ENCODE measurements around the gene GNPAT. TPM values are rescaled to one million over a fixed set of nuclear protein-coding genes. Genes with fewer than 3 reads are reported as not detected.

GNPAT gene
- total RNA-seq, 1 experiment from 2014 or later, result 21.8 TPM

DNA sequence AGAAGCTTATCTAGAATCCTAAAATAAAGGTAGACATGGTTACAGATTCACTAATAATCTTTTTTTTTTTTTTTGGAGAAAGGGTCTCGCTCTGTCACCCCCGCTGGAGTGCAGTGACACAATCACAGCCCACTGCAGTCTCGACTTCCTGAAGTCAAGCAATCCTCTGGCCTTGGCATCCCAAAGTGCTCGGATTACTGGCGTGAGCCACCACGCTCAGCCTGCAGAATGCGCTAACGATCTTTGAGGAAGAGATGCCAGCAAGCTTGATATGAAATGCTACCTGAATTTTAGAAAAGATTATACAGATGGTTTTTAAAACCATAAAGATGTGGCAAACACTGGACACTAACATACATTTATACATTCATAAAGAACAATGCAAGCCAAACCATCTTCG, 4.1 kb upstream of the GNPAT start:
- Histone ChIP-seq H4K20me1 (ENCODE audit: insufficient read depth) (no peaks in the 10 kb centered on the region), H3K9me2 (ENCODE audit: insufficient read depth) (no peaks in the 10 kb centered on the region), H3F3A (ENCODE audit: insufficient read depth, low read depth) (no peaks in the 10 kb centered on the region), H3K4me3 (no peak overlapping the region), H3K27ac (no peak overlapping the region), H3K4me1 (replicated peaks; ENCODE audit: insufficient read depth) (peaks cover 8% of the 10 kb centered on the region), H3K4me2 (no peak overlapping the region), H2AFZ (no peak overlapping the region), H3K36me3 (ENCODE audit: low read depth) (peaks cover 22% of the 10 kb centered on the region), H3K79me2 (ENCODE audit: low read depth) (peaks cover 27% of the 10 kb centered on the region), H3K27me3 (ENCODE audit: insufficient read depth, low read depth) (no peaks in the 10 kb centered on the region), H3K9me3 (ENCODE audit: insufficient read depth, low read depth) (no peaks in the 10 kb centered on the region)
- DNase-seq, result no peak
- CTCF ChIA-PET, result no interaction called here
- no TSS peak for BruUV-seq (replicated peaks)
- POLR2A ChIA-PET (ENCODE audit: unreplicated experiment), result no interaction called here
- TF ChIP-seq EZH2 (IDR thresholded peaks at IDR 0.05; ENCODE audit: low read depth), result no peak
- TF ChIP-seq, protein P1, sequence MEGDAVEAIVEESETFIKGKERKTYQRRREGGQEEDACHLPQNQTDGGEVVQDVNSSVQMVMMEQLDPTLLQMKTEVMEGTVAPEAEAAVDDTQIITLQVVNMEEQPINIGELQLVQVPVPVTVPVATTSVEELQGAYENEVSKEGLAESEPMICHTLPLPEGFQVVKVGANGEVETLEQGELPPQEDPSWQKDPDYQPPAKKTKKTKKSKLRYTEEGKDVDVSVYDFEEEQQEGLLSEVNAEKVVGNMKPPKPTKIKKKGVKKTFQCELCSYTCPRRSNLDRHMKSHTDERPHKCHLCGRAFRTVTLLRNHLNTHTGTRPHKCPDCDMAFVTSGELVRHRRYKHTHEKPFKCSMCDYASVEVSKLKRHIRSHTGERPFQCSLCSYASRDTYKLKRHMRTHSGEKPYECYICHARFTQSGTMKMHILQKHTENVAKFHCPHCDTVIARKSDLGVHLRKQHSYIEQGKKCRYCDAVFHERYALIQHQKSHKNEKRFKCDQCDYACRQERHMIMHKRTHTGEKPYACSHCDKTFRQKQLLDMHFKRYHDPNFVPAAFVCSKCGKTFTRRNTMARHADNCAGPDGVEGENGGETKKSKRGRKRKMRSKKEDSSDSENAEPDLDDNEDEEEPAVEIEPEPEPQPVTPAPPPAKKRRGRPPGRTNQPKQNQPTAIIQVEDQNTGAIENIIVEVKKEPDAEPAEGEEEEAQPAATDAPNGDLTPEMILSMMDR (conservative IDR thresholded peaks at IDR 0.05), result no peak
- intact Hi-C loops (cut with micrococcal nuclease; ENCODE audit: unreplicated experiment), result no loop called here

- Histone ChIP-seq H3K9me3 (ENCODE audit: insufficient read depth, low read depth) (no peaks in the 10 kb centered on the region), H3K4me2 (no peak overlapping the region), H4K20me1 (ENCODE audit: insufficient read depth) (no peaks in the 10 kb centered on the region), H3K4me3 (no peak overlapping the region), H3K36me3 (ENCODE audit: low read depth) (peaks cover 22% of the 10 kb centered on the region), H3K27me3 (ENCODE audit: insufficient read depth, low read depth) (no peaks in the 10 kb centered on the region), H2AFZ (no peak overlapping the region), H3K4me1 (replicated peaks; ENCODE audit: insufficient read depth) (peaks cover 19% of the 10 kb centered on the region), H3K27ac (no peak overlapping the region), H3F3A (ENCODE audit: insufficient read depth, low read depth) (no peaks in the 10 kb centered on the region), H3K9me2 (ENCODE audit: insufficient read depth) (no peaks in the 10 kb centered on the region), H3K79me2 (ENCODE audit: low read depth) (peaks cover 40% of the 10 kb centered on the region)
- CTCF ChIA-PET, result no interaction called here
- POLR2A ChIA-PET (ENCODE audit: unreplicated experiment), result interaction anchor here (0.6 kb wide), 1 partner anchor 100 kb away, joined by 3 read pairs; the partner anchor contains the start of genes EXOC8 and SPRTN
- no TSS peak for BruUV-seq (replicated peaks)
- TF ChIP-seq EZH2 (IDR thresholded peaks at IDR 0.05; ENCODE audit: low read depth), result no peak
- intact Hi-C loops (cut with micrococcal nuclease; ENCODE audit: unreplicated experiment), result no loop called here
- DNase-seq, result no peak
Measured at GRCh38 chr1:231238298-231238697, 2.7 kb upstream of the GNPAT start.

GRCh38 chr1:231240531-231240882, 505 bp upstream of the GNPAT start:
- peaks cover 59% of the 10 kb centered on the region for H3K79me2 ChIP-seq (ENCODE audit: low read depth)
- peak overlapping the region; percentile 92 for H3K4me2 ChIP-seq
- H3K4me1 ChIP-seq (replicated peaks; ENCODE audit: insufficient read depth), result peaks cover 19% of the 10 kb centered on the region
- no peaks in the 10 kb centered on the region for H3F3A ChIP-seq (ENCODE audit: insufficient read depth, low read depth)
- H3K9me3 ChIP-seq (ENCODE audit: insufficient read depth, low read depth), result no peaks in the 10 kb centered on the region
- TSS peak; percentile 73 for BruUV-seq (replicated peaks)
- peak overlapping the region; percentile 46; the same call in 1 of the 2 replicates for H3K27ac ChIP-seq
- CTCF ChIA-PET, result no interaction called here
- intact Hi-C loops (cut with micrococcal nuclease; ENCODE audit: unreplicated experiment), result loop anchor here (2.0 to 5.0 kb wide), 2 partner anchors 94 to 287 kb away; partner anchors contain the start of gene TSNAX
- no peak for TF ChIP-seq EZH2 (IDR thresholded peaks at IDR 0.05; ENCODE audit: low read depth)
- TF ChIP-seq, protein P1 (conservative IDR thresholded peaks at IDR 0.05), result no peak
- H3K36me3 ChIP-seq (ENCODE audit: low read depth), result peaks cover 25% of the 10 kb centered on the region
- peak in 1 of 2 experiments; percentile 4 for DNase-seq
- peak overlapping the region; percentile 100 for H2AFZ ChIP-seq
- peak overlapping the region; percentile 98 for H3K4me3 ChIP-seq
- no peaks in the 10 kb centered on the region for H3K9me2 ChIP-seq (ENCODE audit: insufficient read depth)
- POLR2A ChIA-PET (ENCODE audit: unreplicated experiment), result interaction anchor here (0.6 kb wide), 1 partner anchor 598 kb away, joined by 3 read pairs; no protein-coding TSS in a partner anchor
- no peaks in the 10 kb centered on the region for H3K27me3 ChIP-seq (ENCODE audit: insufficient read depth, low read depth)
- H4K20me1 ChIP-seq (ENCODE audit: insufficient read depth), result no peaks in the 10 kb centered on the region
